NCI-H2081 treated with DMSO at 0.1 percent for 48 hours (cell line): ENCODE results near the gene RAB35.

Source experiments
- DNase-seq: peaks from one replicate; lab custom pipeline; 2025; lab: John Stamatoyannopoulos, UW

The RAB35 gene

GRCh38 chr12:120116441-120116791, at the start of gene RAB35:
RAB35 (minus strand) TSS chr12:120116753; CDS start chr12:120116650, 103 bp downstream.
- DNase-seq, result no peak

DNA sequence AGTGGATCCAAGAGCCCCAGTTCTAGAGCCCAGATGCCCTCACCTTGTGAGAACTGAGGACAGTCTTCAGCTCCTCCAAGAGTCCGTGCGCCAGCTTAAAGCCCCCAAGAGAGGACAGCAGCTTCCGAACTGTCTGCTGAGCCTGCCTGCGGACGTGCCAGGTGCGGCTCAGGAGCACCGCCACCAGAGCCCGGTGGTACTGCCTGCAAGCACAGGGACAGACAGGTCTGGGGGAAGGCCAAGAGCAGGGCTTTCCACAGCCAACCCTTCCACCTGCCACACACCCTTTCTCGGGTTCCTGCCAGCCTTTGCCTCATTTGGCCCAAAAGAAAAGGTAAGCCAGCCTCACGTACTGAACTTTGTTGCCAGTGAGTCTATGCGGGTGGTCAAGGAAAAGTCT, 47.7 kb upstream of the RAB35 start:
- no peak for DNase-seq

- no peak for DNase-seq
These were observed 46.2 kb upstream of the RAB35 start for GRCh38 chr12:120162763-120163162.

DNA sequence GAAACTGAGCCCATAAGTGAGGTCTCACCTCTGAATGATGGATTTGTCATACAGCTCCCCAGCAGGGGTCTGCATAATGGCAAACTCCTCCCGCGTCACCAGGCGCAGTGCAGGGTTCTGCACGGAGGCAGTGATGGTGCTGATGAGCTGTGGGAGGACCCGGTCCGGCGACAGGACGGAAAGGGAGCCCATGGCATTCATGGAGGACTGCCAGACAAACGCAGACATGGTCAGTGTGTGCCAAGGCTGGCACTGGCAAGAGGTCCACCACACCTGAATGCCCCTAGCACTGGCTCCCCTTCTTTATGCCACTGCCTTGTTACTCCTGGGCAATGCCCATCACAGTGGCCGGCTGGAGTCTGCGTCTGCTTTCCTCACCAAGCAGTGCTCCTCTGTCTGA, 45.3 kb upstream of the RAB35 start:
- DNase-seq, result no peak

- DNase-seq, result no peak
These were observed 43.1 kb upstream of the RAB35 start for GRCh38 chr12:120159509-120160237.

- DNase-seq, result no peak
These were observed 41.8 kb upstream of the RAB35 start for GRCh38 chr12:120158351-120158750.

- DNase-seq, result no peak
These were observed 41.1 kb upstream of the RAB35 start for GRCh38 chr12:120157678-120158077.

DNA sequence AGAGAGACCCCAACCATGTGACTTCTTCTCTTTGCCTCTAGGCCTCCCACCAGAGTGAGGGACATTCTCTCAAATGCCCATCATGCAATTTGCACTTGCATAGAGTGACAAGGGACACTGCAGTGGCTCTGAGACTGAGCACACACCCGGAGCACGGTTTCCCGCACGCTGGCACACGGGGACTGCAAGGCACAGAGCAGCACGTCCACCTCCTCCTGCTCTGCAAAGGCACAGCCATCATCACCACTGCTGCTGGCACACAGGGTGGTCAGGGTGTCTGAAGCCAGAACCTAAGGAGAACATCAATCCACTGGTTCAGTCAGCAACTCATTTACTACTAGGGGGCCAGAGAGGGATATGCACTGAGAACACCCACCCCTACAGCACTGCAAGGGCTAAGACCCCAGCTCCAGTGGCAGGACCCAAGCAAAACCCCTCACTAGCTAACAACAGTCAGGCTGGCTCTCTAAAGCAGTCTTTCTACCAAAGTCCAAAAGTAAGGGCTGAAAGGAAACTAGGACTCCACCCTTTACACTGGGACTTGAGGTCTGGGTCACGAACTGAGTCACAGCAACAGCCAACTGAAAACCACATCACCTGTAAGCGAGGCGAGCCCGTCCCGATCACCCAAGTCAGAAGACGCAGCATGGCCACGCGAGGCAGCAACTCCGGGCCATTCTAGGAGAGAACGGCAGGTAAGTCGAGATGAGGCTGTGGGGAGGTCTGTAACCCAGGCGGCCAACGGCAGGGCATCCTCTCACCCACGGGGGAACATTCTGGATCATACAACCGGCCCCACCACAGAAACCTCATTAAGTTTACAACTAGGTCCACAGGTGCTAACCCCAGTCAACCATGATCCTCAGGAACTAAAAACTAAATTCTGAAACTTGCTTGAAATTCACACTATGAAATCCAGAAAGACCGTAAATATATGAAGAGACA, 40.0 kb upstream of the RAB35 start:
- DNase-seq, result no peak

DNA sequence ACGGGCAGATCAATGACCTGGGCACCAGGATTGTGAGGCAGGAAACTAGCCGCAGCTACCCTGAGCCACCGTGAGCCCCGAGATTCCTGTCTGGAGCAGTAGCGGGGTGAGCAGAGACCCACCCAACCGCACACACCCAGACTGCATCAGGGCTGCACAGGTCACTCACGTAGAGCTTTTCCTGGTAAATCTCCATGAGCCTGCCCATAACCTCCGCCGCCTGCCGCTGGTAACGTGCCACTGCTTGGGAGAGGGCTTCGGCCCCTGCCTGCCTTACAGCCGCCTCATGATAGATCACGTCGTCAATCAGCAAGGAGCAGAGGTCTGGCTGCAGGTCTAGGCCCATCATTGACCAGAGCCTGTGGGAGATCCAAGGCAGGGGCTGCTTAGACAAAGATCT, 38.5 kb upstream of the RAB35 start:
- no peak for DNase-seq

DNA sequence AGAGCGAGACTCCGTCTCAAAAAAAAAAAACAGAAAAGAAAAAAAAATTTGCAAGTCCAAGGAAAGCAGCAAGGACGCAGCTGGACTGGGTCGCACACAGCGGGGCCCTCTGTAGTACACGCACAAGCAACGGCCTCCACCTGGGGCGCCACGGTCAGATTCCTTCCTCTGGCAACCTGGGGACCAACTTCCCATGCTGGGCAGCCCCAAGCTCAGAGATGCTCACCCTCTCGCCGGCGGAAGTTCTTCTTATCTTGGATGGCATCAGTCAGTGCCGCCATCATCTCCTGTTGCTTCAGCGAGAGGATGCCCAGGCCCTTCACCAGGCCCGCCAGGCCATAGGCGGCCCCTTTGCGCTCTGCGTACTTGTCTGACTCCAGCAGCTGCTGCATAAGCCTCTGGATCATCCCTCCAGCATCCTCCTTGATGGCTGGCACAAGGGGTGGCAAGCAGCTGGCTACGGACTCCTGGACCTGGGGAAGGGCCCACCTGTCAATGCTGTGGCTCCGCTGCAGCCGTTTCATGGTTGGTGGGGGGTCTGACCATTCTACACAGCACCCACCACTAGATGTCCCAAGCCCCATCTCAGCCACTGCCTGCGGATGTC, 34.5 kb upstream of the RAB35 start:
- no peak for DNase-seq

- DNase-seq, result no peak
These were observed 31.5 kb upstream of the RAB35 start for GRCh38 chr12:120148011-120148410.

DNA sequence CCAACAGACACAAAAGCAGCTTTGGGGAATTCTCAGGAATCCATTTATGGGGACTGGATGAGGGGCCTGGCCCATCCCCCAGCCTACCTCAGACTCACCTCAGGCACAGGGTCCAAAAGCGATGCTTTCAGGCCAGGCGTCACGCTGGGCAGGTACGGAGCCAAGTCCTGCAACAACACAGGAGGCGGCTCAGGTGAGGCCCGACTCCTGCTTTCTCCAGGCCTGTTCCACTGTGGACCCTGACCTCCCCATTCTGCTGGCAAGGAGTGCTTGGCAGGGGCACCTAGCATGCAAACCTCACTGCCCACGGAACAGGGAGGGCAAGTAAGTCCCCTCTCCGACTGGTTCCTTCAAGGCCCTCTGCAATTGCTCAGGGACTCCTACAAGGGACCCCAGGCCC, 28.6 kb upstream of the RAB35 start:
- no peak for DNase-seq

GRCh38 chr12:120144215-120144614, 27.7 kb upstream of the RAB35 start:
- no peak for DNase-seq

GRCh38 chr12:120142231-120142877, 25.8 kb upstream of the RAB35 start:
- no peak for DNase-seq

GRCh38 chr12:120141336-120141735, 24.8 kb upstream of the RAB35 start:
- DNase-seq, result no peak

- no peak for DNase-seq
These were observed 24.1 kb upstream of the RAB35 start for GRCh38 chr12:120140603-120141002.

DNA sequence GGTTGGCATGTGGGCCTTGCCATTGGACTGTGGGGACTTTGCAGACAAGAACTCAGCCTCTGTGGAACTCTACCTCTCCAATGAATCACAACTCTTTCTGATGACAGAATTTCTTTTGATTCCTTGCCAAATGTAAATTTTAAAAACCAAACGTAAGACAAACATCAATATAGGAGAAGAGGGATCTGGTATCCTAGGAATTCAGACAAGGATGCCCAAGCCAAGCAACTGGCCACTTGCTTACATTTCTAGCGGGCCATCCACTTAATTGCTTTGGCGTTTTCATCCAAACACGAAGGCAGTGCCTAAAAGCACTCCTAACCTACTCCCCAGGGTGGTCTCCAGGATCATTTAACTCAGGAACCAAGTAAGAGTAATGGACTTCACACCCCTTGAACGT, 23.4 kb upstream of the RAB35 start:
- no peak for DNase-seq

- no peak for DNase-seq
These were observed 21.8 kb upstream of the RAB35 start for GRCh38 chr12:120138366-120138765.

DNA sequence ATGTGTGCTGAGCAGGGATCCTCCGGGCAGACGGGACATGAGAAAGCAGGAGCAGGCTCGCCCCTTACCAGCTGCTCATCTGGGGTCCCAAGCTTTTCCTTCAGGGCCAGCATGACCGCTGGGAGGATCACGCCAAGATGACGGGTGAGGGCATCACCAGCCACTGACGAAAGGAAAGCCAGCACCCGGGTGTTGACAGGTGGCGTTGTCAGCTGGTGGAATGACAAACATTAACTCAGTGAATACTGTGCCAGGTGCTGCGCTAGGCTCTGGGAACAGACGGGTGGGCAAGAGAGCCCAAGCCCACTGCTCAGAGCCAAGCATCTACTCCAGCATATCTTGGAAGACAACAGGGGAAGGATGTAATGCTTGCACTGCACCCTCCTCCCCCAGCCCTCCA, 21.3 kb upstream of the RAB35 start:
- no peak for DNase-seq

- no peak for DNase-seq
These were observed 19.7 kb upstream of the RAB35 start for GRCh38 chr12:120136093-120136770.

DNA sequence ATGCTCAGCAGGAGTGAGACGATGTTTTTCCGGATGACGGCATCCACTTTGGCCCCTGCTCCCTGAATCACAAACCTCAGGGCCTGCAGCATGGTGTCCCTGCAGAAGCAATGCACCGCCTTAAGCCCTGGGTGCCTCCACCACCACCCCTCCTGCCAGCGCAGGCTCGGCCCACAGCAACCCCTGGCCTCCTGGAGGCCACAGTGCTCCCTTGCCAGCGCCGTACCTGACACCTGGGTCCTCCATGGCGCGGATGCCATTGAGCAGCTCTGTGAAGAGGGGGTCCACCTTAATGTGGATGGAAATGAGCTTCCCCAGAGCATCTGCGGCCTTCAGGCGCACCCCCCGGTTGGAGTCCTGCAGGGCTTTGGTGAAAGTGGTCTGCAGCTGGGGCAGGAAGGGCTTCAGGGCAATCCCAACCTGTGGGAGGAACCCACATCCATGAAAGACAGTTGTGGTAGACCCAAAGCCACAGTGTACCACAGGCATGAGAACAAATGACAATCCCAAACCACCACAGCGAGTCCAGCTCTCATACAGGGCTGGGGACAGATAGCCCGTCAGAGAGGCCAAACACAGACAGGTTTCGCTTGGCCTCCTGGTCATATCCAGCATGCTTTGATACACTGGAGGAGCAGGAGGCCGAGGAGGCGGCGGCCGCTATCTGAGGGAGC, 17.9 kb upstream of the RAB35 start:
- DNase-seq, result no peak
